HG03565 (cell line): ENCODE measurements around the gene SPATS2L.
"Not testable (repeated sequence)": the region's sequence is repeated elsewhere in the genome, so short reads cannot be mapped to it uniquely, and the experiment has no call there.

Experiments used
- ATAC-seq: cut with Tn5 transposase; IDR thresholded peaks from one replicate; pipeline ENCODE4 v1.9.1; 2021; ENCODE audit warnings: mild to moderate bottlenecking, moderate library complexity; ENCODE audit not compliant: unreplicated experiment

SPATS2L gene

DNA sequence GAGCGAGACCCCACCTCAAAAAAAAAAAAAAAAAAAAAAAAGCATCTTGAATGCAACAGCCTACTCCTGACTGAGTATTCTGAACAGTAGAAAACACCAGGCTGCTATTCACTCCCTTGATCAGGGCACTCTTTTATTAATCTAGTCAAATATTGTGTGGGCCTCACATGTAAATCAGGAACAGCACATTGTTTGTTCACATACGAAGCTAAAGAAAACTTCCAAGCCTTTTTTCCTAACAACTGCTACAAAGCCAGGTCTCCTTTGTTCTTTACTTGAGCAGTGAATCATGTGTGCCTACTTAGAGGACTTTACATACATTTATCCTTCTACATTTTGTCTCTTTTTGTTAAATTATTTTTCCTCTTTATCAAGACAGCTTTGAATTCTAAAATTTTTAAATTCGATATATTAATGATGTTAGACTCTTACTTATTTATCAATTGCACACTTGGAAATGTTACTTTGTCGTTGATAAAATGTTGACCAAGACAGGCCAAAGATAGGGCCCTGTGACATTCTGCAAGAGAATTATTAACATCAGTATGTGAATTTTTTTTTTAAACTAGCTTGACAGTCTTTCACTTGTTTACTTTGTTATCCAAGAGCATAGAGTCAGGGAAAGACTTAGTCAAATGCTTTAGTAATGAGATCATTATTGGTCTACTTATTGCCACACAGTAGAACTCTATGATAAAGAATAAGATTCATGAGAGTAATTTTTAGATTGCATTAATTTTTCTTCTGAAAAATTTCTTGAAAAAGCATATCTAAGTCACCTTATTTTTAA lies 13.2 kb downstream of the SPATS2L start:
- no peak for ATAC-seq

GRCh38 chr2:200320344-200320743 lies 13.9 kb downstream of the SPATS2L start:
- no peak for ATAC-seq

GRCh38 chr2:200320991-200321390 lies 14.5 kb downstream of the SPATS2L start:
- ATAC-seq = no peak

GRCh38 chr2:200321780-200322534 lies 15.5 kb downstream of the SPATS2L start:
- no peak for ATAC-seq

DNA sequence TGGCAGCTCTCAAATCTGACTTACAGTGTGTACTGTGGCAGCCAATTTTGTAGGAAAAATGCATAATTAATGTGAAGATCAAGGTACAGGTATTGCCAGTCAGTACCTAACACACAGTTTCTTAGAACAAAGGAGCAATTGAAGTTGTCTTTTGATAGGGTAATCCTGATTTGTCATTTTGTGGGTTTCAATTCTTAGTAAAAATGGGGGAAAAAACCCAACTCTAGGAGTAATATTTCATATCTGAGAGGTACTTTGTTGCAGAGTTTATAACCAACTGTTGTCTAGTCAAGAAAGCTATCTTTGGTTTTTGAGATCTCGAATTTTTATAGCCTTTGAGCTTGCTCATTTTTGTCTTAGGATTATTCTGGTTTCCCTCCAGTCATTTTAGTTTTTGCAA lies 16.1 kb downstream of the SPATS2L start:
- ATAC-seq = no peak

DNA sequence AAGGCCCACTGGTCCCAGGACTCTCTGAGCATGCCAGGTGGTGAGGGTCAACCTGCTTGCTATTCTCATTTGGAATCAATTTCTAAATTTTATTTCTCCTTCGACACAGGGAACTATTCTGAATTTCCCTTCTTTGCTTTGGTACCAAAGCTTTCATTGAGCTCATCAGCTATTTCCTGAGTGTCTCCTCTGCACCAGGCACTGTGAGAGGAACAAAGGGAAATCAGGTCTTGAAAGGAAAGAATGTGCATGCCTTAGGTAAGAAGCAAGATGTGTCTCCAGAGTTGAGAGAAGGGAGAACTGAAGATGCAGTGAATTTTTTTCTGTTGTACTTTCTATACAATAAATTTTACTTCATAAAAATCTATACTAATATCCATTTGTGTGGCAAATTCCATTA lies 17.9 kb downstream of the SPATS2L start:
- ATAC-seq = no peak

- ATAC-seq = no peak
Measured at GRCh38 chr2:200329384-200329783, 22.9 kb downstream of the SPATS2L start.

DNA sequence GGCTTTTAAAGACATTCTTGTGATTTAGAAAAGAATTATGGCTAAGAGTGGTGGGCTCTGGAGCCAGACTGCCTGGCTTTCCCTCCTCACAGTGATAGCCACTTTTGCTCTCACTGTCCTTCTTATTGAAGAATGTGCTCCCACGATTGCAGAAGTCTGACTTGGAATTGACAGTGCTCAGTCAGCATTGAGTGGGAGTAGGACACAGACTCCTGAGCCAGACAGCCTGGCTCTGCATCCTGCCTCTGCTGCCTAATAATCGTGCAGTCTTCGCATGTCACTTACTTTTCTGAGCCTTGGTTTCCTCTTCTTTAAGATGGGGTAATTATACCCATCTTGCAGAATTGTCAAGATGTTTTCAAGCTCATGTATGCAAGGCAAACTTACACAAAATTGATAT lies 23.3 kb downstream of the SPATS2L start:
- ATAC-seq = no peak

- no peak for ATAC-seq
Measured at GRCh38 chr2:200330351-200331060, 24.0 kb downstream of the SPATS2L start.

DNA sequence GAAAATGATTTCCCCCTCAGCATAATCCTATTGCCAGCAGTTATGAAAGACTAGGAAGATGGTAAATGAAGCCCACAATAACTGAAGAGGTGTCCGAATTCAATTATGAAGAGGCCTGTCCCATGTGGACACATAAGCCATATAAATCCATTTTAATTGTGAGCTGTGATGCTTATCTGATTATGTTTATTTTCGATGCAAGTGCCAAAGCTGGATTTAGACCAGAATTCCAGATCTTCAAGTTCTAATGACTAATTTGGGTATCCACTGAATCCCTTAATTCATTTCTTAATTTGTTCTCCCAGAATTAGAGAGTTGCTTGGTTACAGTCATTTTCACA lies 24.5 kb downstream of the SPATS2L start:
- no peak for ATAC-seq

DNA sequence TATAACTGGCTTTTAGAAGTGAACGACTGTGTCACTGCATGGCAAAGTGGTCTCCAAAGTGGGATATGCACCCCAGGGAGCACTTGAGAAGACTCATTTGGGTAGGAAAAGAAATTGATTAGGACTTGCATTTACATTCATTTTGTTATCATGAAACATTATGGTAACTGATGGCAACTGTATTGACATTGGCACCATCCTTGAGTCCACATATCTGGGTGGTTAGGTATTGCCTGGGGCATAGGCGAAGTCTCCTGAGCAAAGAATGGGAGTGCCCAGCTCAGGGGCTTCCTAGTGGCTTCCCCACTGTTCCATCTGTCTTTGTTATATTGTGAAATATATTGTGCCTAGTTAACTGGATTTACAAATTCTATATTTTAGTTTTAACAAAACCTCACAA lies 29.2 kb downstream of the SPATS2L start:
- ATAC-seq = no peak

DNA sequence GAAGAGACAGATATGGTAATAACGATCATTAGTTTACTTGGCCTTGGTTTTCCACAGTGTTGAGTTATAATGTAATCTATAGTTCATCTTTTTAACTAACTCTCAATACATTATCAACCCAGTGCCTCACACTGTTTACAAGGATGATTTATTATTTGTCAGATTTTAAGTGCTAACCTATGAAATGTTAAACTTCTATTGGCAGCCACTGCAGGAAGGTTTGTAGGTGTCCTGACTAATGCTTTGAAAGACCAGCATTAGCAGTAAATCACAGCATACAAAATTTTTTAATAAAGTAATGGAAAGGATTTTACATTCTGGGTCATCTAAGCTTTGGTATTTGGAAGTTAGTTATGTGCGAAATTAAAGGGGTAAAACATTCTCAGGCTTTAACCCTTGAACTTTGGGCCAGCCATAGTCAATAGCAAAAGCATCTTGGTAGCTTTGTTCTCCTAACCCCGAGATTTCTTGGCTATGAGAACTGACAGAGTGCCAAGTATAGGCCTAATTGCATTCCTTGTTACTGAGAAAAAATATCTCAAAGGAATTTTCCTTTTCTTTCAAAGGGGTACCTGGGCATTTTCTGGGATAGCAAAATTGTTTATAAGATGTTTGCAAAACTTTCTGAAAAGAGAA lies 30.6 kb downstream of the SPATS2L start:
- ATAC-seq = no peak

DNA sequence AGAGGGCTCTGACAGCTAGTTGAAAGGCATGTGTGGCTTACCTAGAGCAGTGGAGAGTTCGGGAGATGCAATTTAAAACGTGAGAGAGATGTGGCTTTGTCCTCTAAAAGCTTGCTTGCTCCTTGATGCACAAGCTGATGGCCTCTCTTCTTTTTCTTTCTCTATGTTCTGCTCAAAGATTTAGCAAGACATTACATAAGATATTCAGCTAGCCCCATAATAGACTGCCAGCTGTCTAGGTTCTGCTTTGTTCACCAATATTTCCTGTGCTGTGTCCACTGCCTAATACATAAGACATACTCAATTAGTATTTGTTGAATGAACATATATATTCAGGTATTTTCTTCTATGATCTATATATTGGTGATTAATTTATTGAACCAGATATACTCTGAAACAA lies 31.1 kb downstream of the SPATS2L start:
- no peak for ATAC-seq

- no peak for ATAC-seq
Measured at GRCh38 chr2:200338692-200339091, 32.2 kb downstream of the SPATS2L start.

DNA sequence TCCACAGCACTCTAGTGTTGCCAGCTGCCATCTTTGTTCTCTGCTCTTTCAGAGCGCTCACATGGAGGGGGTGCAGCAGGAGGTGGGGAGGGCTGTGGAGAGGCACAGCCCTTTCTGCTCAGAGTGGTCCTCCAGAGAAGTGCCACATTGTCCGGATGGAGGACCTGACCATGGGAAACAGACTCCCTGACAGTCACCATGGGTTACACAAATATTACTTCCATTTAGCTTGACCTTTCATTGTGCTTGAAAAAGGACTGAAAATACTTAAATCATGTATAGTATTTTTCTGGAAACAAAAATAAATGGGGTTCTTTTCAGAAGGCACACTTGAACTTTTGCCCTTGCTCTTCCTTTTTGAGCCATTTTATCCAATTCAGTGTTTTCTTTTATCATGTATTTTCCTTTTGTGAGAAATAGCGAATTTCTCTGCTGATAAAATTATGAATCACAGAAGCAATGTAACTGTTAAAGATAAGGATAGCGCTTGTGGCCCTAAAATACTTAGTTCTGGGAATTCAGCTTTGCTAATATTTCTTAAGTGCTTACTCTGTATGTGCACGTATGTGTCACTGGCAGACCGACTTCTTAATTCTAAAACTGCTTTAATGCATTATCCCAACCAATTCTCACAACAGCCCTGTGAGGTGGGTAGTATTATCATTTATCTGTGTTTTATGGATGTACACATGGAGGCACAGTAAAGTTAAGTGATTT lies 34.2 kb downstream of the SPATS2L start:
- no peak for ATAC-seq

DNA sequence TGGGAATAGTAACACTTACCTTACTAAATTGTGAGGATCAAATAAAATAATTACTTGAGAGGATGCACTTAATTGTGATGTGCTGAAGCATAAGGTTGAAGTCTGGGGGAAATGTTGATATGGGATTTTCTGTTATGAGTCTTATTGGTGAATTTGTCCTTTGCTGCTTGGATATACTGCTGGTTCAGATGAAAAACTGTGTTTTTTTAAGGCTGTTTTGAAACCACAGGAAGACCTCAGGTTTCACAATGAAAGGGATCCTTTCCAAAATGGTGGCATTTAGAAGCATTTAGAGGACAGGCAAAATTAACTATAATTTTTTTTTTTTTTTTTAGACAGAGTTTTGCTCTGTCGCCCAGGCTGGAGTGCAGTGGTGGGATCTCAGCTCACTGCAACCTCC lies 34.9 kb downstream of the SPATS2L start:
- ATAC-seq = no peak

GRCh38 chr2:200342235-200342634 lies 35.7 kb downstream of the SPATS2L start:
- ATAC-seq = no peak

GRCh38 chr2:200342654-200343053 lies 36.2 kb downstream of the SPATS2L start:
- ATAC-seq = no peak

- not testable (repeated sequence) for ATAC-seq
Measured at GRCh38 chr2:200344202-200344601, 37.7 kb downstream of the SPATS2L start.

DNA sequence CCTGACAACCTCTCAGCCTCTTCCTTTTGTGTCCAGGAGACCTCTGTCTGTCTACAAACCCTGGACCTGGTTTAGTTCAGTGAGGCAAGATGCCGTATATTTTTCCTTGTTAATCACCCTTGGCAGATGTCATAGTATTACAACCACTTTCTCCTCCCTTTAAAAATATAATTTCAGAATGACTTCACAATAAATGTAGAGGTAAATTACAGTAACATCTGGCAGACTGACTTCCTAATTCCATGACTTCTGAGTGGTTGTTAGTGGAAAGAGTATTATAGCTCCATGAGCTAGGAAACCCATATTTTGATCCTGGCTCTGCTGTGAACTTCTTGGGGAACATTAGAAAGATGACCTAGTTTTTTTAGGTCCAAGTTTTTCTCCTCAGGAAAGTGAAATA lies 39.5 kb downstream of the SPATS2L start:
- no peak for ATAC-seq

- no peak for ATAC-seq
Measured at GRCh38 chr2:200347301-200347700, 40.8 kb downstream of the SPATS2L start.
